GM19239 (cell line): Measurements from ENCODE around the gene MED12L.

Source experiments
- DNase-seq: peaks from one replicate; pipeline ENCODE4 v3.0.0; 2011; ENCODE audit warnings: low spot score; ENCODE audit not compliant: insufficient read length
- FAIRE-seq: peaks from 2 replicates; lab custom pipeline; 2011; peaks lifted over from hg19 to GRCh38; lab: Jason Lieb, UNC

MED12L gene

GRCh38 chr3:151087648-151088047 lies 2.2 kb downstream of the MED12L start:
- no peak for DNase-seq
- no peak for FAIRE-seq

- FAIRE-seq (no peak), DNase-seq (no peak)
Measured at GRCh38 chr3:151091685-151092345, 6.4 kb downstream of the MED12L start.

GRCh38 chr3:151093148-151093547 lies 7.7 kb downstream of the MED12L start:
- FAIRE-seq: no peak
- DNase-seq: no peak

- FAIRE-seq: no peak
- DNase-seq: no peak
Measured at GRCh38 chr3:151093905-151094304, 8.4 kb downstream of the MED12L start.

- DNase-seq (no peak), FAIRE-seq (no peak)
Measured at GRCh38 chr3:151096716-151097115, 11.3 kb downstream of the MED12L start.

GRCh38 chr3:151100076-151100475 lies 14.6 kb downstream of the MED12L start:
- DNase-seq (no peak), FAIRE-seq (no peak)

GRCh38 chr3:151101270-151101969 lies 16.0 kb downstream of the MED12L start:
- no peak for DNase-seq
- no peak for FAIRE-seq

- no peak for FAIRE-seq
- no peak for DNase-seq
Measured at GRCh38 chr3:151106311-151106710, 20.8 kb downstream of the MED12L start.

GRCh38 chr3:151107177-151107576 lies 21.7 kb downstream of the MED12L start:
- FAIRE-seq: no peak
- no peak for DNase-seq

GRCh38 chr3:151107701-151108100 lies 22.2 kb downstream of the MED12L start:
- no peak for FAIRE-seq
- no peak for DNase-seq

GRCh38 chr3:151109286-151109800 lies 23.9 kb downstream of the MED12L start:
- no peak for DNase-seq

GRCh38 chr3:151112731-151113130 lies 27.3 kb downstream of the MED12L start:
- FAIRE-seq: no peak

More at GRCh38 chr3:151109286-151109800, 23.9 kb downstream of the MED12L start:
- FAIRE-seq: no peak

GRCh38 chr3:151113343-151113742 lies 27.9 kb downstream of the MED12L start:
- FAIRE-seq (no peak), DNase-seq (no peak)

More at GRCh38 chr3:151112731-151113130, 27.3 kb downstream of the MED12L start:
- DNase-seq: no peak

- DNase-seq (no peak), FAIRE-seq (no peak)
Measured at GRCh38 chr3:151117047-151117446, 31.6 kb downstream of the MED12L start.

GRCh38 chr3:151119188-151119587 lies 33.7 kb downstream of the MED12L start:
- DNase-seq (no peak), FAIRE-seq (no peak)

- DNase-seq: no peak
- no peak for FAIRE-seq
Measured at GRCh38 chr3:151120409-151120808, 34.9 kb downstream of the MED12L start.

GRCh38 chr3:151121016-151121415 lies 35.6 kb downstream of the MED12L start:
- DNase-seq: no peak
- FAIRE-seq: no peak

GRCh38 chr3:151123827-151124226 lies 38.4 kb downstream of the MED12L start:
- DNase-seq (no peak), FAIRE-seq (no peak)

GRCh38 chr3:151124476-151124875 lies 39.0 kb downstream of the MED12L start:
- FAIRE-seq (no peak), DNase-seq (no peak)

- no peak for DNase-seq
- no peak for FAIRE-seq
Measured at GRCh38 chr3:151130428-151130827, 45.0 kb downstream of the MED12L start.

- DNase-seq (no peak), FAIRE-seq (no peak)
Measured at GRCh38 chr3:151133175-151133574, 47.7 kb downstream of the MED12L start.
